Measurements from ENCODE around the gene C1QTNF12.

GRCh38 chr1:1234180-1234808 is 12.2 kb downstream of the C1QTNF12 start:
- TF ChIP-seq CTCF (conservative IDR thresholded peaks at IDR 0.05) (no peak), ZFX (IDR thresholded peaks at IDR 0.05) (no peak)

All from C4-2B (cell line).